CD4-positive, alpha-beta T cell treated with Interleukin-15 for 1 hour (primary cell): ENCODE data around the gene C1orf105.
"Not testable (repeated sequence)": the region's sequence is repeated elsewhere in the genome, so short reads cannot be mapped to it uniquely, and the experiment has no call there.

Experiments
- DNase-seq: peaks from one replicate; pipeline ENCODE4 v3.0.0-alpha.2; 2020

Gene C1orf105

GRCh38 chr1:172429331-172430127 lies 9.0 kb downstream of the C1orf105 start:
- no peak for DNase-seq

GRCh38 chr1:172430128-172430454 lies 9.6 kb downstream of the C1orf105 start:
- no peak for DNase-seq

- DNase-seq: no peak
Measured at GRCh38 chr1:172431204-172431603, 10.7 kb downstream of the C1orf105 start.

GRCh38 chr1:172431721-172432192 lies 11.3 kb downstream of the C1orf105 start:
- peak; percentile 24 for DNase-seq

GRCh38 chr1:172437183-172437582 lies 16.7 kb downstream of the C1orf105 start:
- not testable (repeated sequence) for DNase-seq

- no peak for DNase-seq
Measured at GRCh38 chr1:172442404-172442803, 21.9 kb downstream of the C1orf105 start.

- DNase-seq: no peak
Measured at GRCh38 chr1:172442843-172443565, 22.5 kb downstream of the C1orf105 start.

- peak; percentile 89 for DNase-seq
Measured at GRCh38 chr1:172443666-172444453, 23.4 kb downstream of the C1orf105 start, which contains the start of gene PIGC. TSS of gene PIGC (minus strand) at chr1:172444069. CDS start at chr1:172442622, 1,447 bp downstream.

GRCh38 chr1:172446547-172446946 lies 26.1 kb downstream of the C1orf105 start:
- no peak for DNase-seq

GRCh38 chr1:172447641-172448040 lies 27.2 kb downstream of the C1orf105 start:
- DNase-seq: no peak

GRCh38 chr1:172448995-172449584 lies 28.6 kb downstream of the C1orf105 start:
- no peak for DNase-seq

- peak; percentile 47 for DNase-seq
Measured at GRCh38 chr1:172449585-172450523, 29.4 kb downstream of the C1orf105 start.

GRCh38 chr1:172450524-172450885 lies 30.0 kb downstream of the C1orf105 start:
- no peak for DNase-seq

- no peak for DNase-seq
Measured at GRCh38 chr1:172451002-172451443, 30.5 kb downstream of the C1orf105 start.

GRCh38 chr1:172452536-172453152 lies 32.2 kb downstream of the C1orf105 start:
- no peak for DNase-seq

GRCh38 chr1:172453153-172453545 lies 32.7 kb downstream of the C1orf105 start:
- no peak for DNase-seq

GRCh38 chr1:172453607-172454006 lies 33.1 kb downstream of the C1orf105 start:
- DNase-seq: no peak

- no peak for DNase-seq
Measured at GRCh38 chr1:172455451-172455850, 35.0 kb downstream of the C1orf105 start.

GRCh38 chr1:172456344-172456769 lies 35.9 kb downstream of the C1orf105 start:
- no peak for DNase-seq

GRCh38 chr1:172457479-172458130 lies 37.1 kb downstream of the C1orf105 start:
- no peak for DNase-seq

- no peak for DNase-seq
Measured at GRCh38 chr1:172460177-172460576, 39.7 kb downstream of the C1orf105 start.
